BJ (cell line): Measurements from ENCODE around the gene ENTHD1. TPM values are rescaled to one million over a fixed set of nuclear protein-coding genes. Genes with fewer than 3 reads are reported as not detected.

Experiments
- CTCF ChIA-PET: fragments of 350-600 bp; formaldehyde crosslinking; extraction: SDS; loops from one replicate; lab custom pipeline; 2021; ENCODE audit warnings: antibody characterized with exemption, inconsistent platforms; lab: Yijun Ruan, JAX
- POLR2A ChIA-PET: fragments of 300-600 bp; sonication (Branson Sonifier 250); formaldehyde crosslinking; extraction: SDS; loops from one replicate; lab custom pipeline; 2021; ENCODE audit warnings: antibody characterized with exemption; lab: Charles Lee
- DNase-seq: peaks from one replicate; pipeline ENCODE4 v3.0.0-alpha.2; 2011; ENCODE audit warnings: low read depth
- H3K27me3 ChIP-seq: 2 replicates; pipeline ENCODE4 v1.6.0; 2011; ENCODE audit warnings: low read length; ENCODE audit not compliant: control insufficient read depth, insufficient read depth
- H3K36me3 ChIP-seq: 2 replicates; pipeline ENCODE4 v1.5.1; 2011; ENCODE audit warnings: low read length; ENCODE audit not compliant: control insufficient read depth, insufficient read depth
- H3K4me3 ChIP-seq: 2 replicates; pipeline ENCODE4 v1.5.1; 2011; ENCODE audit warnings: low read depth, mild to moderate bottlenecking, control low read depth, low read length
- CTCF ChIP-seq: IDR thresholded peaks from 2 replicates; pipeline ENCODE4 v1.5.1; 2011; ENCODE audit warnings: low read depth, mild to moderate bottlenecking, control low read depth, inconsistent platforms, low read length, moderate library complexity; ENCODE audit not compliant: insufficient read depth
- polyA plus RNA-seq: library from polyadenylated mRNA; depleted of rRNA; stranded (reverse); fragments of >200 nt; gene quantifications from 2 replicates; pipeline ENCODE4 v1.2.3, GENCODE V29; 2011

Gene ENTHD1
- polyA plus RNA-seq, 1 experiment: not detected

DNA sequence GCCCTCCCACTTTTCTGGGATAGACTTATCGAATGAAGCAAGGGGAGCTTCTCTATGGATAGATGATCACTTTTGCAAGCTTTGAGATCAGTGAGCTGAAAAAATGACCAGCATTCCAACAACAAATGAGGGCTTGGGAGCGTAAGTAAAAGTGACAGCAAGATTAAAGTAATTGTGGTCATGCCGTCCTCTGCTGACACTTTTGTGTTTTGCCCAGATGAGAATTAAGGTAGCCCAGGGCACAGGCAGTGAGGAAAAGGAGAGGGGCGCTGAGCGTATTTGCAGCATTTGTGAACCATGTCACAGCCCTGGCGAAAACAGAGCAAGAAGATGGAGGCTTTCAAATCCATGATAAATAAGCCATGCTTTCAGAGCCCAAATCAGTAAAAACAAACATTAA lies 42.1 kb upstream of the ENTHD1 start:
- ChIA-PET POLR2A (no interaction called here), CTCF (no interaction called here)
- Histone ChIP-seq H3K36me3 (no peaks in the 10 kb centered on the region), H3K27me3 (peaks cover 22% of the 10 kb centered on the region), H3K4me3 (no peak overlapping the region)
- TF ChIP-seq CTCF: no peak
- DNase-seq: no peak

GRCh38 chr22:39935116-39935515 lies 41.6 kb upstream of the ENTHD1 start:
- DNase-seq: no peak
- no peak for TF ChIP-seq CTCF
- ChIA-PET POLR2A (no interaction called here), CTCF (interaction anchor here (3.6 kb wide), 1 partner anchor 90 kb away, joined by 24 read pairs; no protein-coding TSS in a partner anchor)
- peaks cover 22% of the 10 kb centered on the region for H3K27me3 ChIP-seq
- no peaks in the 10 kb centered on the region for H3K36me3 ChIP-seq
- H3K4me3 ChIP-seq: no peak overlapping the region

GRCh38 chr22:39933741-39934140 lies 40.2 kb upstream of the ENTHD1 start:
- ChIA-PET POLR2A (no interaction called here), CTCF (interaction anchor here (0.7 to 3.6 kb wide), 3 partner anchors 9 to 91 kb away, joined by 3 to 24 read pairs (median 3); no protein-coding TSS in a partner anchor)
- TF ChIP-seq CTCF: no peak
- H3K4me3 ChIP-seq: no peak overlapping the region
- no peak for DNase-seq
- no peaks in the 10 kb centered on the region for H3K36me3 ChIP-seq
- H3K27me3 ChIP-seq: peaks cover 24% of the 10 kb centered on the region

DNA sequence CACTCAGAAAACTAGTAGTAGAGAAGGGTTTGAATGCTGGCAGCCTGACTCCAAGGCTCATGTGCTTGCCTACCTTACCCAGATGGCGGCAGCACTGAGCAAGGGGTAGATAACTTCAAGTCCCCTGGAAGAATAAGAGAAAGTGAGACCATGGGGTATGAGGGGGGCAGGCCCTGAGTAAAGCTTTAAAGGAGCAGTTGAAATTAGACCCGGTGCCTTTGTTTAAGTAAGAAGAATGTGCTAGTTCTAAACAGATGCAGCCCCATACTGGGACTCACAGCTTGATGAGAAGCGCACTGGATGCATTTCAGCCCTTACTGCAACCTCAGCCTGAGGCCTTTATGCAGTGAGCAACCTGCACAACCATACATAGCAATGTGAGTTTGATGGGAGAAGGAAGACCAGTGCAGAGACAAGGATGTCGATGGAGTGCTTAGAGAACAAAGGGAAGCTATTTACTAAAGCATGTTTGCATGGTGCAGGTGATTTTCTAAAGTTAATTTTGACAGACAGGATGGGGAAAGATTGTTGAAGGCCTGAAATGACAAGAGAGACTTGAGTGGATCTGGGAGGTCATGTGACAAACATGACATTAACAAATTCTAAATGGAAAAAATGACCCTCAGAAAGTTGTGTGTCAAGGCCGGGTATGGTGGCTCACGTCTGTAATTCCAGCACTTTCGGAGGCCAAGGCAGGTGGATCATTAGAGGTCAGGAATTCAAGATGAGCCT lies 39.5 kb upstream of the ENTHD1 start:
- Histone ChIP-seq H3K27me3 (peaks cover 24% of the 10 kb centered on the region), H3K36me3 (no peaks in the 10 kb centered on the region), H3K4me3 (no peak overlapping the region)
- DNase-seq: no peak
- ChIA-PET CTCF (interaction anchor here (0.7 to 3.6 kb wide), 5 partner anchors 10 to 92 kb away, joined by 3 to 24 read pairs (median 3); no protein-coding TSS in a partner anchor), POLR2A (no interaction called here)
- TF ChIP-seq CTCF: peak; percentile 60

DNA sequence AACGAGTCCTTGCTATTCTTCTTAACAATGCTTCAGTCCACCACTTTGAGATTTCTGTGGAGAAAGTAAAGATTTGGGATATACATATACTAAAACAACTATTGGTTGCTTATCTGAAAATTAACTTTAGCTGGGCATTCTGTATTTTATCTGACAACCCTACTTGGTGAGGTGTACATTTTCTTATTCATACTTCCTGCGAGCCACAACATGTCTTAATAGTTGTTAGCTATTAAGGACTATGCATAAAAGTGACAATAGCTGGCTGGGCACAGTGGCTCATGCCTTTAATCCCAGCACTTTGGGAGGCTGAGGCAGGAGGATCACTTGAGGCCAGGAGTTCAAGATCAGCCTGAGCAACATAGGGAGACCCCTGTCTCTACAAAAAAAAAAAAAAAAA lies 38.6 kb upstream of the ENTHD1 start:
- TF ChIP-seq CTCF: no peak
- ChIA-PET CTCF (interaction anchor here (1.2 to 3.6 kb wide), 2 partner anchors 14 to 93 kb away, joined by 6 to 24 read pairs; no protein-coding TSS in a partner anchor), POLR2A (no interaction called here)
- Histone ChIP-seq H3K27me3 (peaks cover 22% of the 10 kb centered on the region), H3K36me3 (no peaks in the 10 kb centered on the region), H3K4me3 (no peak overlapping the region)
- DNase-seq: no peak
